NCI-H2227 treated with DMSO at 0.1 percent for 48 hours (cell line): ENCODE measurements around the gene UNC5A.
A peak's percentile ranks its signal among the peaks of the same experiment; 100 is the strongest.

Source experiments
- DNase-seq: peaks from one replicate; lab custom pipeline; 2025; lab: John Stamatoyannopoulos, UW

Gene UNC5A

DNA sequence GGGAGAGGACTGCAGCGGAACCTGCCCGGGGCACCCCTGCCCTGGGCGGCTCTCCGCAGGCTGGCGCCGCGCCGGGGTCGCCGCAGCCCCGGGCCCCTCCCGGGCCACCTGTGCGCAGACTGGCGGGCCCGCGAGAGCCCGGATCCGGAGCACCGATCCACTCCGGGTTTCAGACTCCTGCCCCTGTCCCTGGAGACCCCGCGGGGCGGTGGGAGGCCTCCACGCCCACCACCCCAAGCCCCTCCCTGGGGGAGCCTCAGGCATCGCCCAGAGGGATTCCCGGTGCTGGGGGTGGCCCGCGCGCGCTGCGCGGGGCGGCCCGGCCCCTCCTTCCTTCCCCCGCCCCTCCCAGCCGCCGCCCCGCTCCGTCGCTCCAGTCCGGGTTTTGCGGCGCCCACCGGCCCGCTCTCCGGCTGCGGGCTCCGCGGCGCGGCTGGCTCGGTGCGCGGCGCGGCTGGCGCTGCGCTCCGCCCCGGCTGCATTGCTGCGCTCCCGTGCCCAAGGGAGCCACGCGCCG lies at the start of gene UNC5A:
Gene UNC5A (plus strand): TSS at position 479 of the 517 bp plus-strand sequence. CDS start 192 bp downstream, outside the sequence.
- peak; percentile 51 for DNase-seq

DNA sequence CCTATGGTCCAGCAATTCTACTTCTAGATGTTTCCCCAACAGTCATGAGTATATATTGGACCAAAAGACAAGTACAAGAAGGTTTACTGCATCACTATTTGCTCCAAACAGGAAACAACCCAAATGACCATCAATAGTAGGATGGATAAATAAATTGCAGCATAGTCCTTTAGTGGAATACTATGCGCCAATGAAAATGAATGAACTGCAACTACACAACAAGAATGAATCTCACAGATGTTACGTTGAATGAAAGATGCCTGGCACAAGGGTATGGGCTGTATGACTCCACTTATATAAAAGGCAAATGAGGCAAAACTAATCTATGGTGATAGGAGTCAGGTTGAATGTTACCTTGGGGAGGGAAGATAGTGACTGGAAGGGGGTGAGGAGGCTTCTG lies 48.6 kb upstream of the UNC5A start:
- no peak for DNase-seq

DNA sequence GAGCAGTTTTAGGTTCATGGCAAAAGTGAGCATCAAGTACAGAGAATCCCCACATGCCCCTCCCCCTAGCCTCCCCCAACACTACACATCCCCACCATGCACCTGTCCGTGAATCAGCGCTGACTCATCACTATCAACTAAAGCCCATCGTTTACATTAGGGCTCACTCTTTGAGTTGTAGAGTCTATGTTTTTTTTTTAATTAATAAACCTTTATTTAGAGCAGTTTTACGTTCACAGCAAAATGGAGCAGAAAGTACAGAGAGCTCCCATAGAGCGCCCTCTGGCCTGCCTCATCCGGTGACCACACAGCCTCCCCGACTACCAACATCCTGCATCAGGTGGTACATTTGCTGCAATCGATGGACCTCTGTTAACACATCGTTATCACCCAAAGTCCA lies 47.9 kb upstream of the UNC5A start:
- no peak for DNase-seq

DNA sequence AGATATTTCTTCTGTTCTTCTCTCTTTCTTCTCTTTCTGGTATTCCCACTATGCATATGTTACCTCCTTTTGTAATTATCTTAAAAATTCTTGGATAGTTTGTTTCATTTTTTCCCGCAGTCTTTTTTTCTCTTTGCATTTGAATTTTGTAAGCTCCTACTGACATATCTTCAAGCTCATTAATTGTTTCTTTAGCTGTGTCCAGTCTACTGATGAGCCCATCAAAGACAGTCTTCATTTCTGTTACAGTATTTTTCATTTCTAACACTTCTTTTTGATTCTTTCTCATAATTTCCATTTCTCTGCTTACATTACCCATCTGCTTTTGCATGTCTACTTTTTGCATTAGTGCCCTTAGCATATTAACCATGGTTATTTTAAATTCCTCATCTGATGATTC lies 44.7 kb upstream of the UNC5A start:
- no peak for DNase-seq

DNA sequence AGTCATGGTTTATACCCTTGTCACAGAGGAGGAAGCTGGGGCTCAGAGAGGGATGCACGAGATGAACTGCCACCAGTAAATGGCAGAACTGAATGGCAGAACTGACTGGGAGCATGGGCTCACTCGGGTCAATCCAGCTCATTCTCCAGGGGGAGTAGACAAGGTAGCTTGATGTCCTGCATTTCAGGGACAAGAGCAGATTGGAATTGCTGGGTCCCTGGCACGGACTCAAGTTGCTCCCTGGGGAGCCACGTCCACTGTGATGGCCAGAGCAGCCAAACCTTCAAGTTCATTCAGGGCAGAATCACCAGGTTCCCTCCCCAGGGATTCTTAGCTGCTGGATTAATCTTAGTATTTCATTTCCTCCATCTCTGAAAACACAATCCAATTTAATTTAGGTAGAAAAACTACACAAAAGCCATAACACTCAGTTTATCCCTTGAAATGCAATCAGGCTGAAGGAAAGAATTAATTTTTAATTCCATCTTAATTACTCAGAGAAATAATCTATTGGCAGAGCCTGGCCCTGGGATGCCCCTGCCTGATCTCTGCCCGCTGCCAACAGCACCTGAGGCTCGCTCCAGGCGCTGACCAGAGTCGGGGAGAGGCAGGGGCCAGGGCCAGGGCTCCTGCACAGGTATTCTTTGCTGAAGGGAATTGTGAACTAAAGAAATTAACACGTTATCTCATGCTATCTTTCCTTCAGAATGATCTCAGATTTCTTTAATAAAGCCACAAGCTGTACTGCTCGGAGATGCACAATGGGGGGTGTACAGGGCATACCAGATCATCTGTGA lies 42.0 kb upstream of the UNC5A start:
- DNase-seq = no peak

DNA sequence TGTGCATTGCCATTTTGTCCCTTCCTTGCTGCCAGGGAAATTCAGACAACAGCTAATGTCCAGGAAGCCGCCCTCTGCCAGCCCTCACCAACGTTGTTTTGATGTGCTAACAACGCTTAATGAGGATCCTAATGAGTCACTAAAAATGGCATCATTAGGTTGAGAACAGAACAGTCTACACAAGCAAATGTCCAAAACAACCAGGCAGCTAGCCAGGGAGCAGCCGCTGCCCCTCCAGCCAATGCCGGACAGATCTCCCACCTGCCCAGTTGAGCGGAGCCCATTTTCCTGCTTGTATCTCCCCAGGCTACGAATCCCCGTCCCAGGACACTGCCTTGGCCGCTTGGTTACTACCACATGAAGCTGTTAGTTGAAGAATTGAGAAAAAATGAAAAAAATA lies 40.4 kb upstream of the UNC5A start:
- DNase-seq = no peak

DNA sequence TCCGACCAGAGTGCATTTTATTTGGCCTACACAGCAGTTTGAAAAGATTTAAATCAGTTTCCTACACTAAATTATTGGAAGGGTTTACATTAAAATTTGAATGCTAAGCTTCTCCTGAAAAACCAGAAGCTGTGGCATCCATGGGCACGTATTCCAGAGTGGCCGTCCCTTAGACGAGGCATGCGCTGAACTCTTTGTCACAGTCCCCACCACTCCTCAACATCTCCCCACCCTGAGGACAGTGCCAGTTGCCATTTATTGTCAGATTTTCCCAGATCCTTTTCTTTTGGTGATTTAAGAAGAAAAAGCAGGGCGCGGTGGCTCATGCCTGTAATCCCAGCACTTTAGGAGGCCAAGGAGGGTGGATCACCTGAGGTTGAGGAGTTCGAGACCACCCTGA lies 39.9 kb upstream of the UNC5A start:
- DNase-seq = no peak

DNA sequence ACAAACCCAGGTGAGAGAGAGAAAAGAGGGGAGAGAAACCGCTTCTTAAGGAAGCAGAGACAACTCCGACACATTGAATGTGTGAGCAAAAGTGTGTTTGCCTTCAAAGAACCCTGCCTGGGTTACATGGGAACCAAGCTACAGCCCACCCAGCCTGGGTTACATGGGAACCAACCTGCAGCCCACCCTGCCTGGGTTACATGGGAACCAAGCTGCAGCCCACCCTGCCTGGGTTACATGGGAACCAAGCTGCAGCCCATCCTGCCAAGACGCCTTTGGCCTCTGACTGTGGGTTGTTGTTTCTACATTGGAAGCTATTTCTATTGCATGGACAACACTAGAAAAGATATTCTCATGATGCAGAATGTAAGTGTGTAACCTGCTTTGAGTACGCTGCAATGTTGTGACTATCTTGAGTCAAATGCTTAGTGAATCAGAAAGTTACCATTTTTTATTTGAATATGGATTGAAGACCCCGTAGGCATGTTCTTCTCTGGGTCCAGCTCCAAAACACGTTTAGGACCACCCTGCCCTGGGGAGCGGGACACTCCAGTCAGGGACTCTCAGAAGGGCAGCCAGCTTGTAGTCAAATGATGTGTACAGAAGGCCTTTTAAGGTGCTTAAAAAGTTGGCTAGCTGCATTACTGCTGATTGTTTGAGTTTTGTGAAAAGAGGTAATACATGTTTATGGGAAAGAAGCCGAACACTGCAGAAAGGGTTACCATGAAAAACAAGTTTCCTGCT lies 39.1 kb upstream of the UNC5A start:
- no peak for DNase-seq

DNA sequence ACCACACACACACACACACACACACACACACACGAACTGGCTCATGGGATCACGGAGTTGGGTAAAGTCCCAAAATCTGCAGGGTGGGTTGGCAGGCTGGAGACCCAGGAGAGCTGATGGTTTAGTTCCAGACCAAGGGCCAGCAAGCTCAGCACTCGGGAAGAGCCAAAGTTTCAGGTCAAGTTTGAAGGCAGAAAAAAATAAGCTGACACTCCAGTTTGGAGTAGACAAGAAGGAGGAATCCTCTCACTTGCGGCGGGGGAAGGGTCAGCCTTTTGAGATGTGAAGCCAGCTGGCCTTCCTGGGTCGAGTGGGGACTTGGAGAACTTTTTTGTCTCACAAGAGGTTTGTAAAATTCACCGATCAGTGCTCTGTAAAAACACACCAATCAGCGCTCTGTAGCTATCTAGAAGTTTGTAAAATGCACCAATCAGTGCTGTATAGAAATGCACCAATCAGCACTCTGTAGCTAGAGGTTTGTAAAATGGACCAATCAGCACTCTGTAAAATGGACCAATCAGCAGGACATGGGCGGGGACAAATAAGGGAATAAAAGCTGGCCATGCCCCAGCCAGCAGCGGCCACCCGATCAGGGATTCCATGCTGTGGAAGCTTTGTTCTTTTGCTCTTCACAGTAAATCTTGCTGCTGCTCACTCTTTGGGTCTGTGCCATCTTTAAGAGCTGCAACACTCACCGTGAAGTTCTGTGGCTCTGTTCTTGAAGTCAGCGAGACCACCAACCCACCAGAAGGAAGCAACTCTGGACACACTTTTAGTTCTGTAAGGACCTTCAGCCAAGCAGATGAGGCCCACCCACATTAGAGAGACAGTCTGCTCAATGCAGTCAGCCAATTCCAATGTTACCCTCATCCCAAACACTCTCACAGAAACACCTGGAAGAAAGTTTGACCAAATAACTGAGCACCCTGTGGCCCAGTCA lies 37.8 kb upstream of the UNC5A start:
- no peak for DNase-seq

DNA sequence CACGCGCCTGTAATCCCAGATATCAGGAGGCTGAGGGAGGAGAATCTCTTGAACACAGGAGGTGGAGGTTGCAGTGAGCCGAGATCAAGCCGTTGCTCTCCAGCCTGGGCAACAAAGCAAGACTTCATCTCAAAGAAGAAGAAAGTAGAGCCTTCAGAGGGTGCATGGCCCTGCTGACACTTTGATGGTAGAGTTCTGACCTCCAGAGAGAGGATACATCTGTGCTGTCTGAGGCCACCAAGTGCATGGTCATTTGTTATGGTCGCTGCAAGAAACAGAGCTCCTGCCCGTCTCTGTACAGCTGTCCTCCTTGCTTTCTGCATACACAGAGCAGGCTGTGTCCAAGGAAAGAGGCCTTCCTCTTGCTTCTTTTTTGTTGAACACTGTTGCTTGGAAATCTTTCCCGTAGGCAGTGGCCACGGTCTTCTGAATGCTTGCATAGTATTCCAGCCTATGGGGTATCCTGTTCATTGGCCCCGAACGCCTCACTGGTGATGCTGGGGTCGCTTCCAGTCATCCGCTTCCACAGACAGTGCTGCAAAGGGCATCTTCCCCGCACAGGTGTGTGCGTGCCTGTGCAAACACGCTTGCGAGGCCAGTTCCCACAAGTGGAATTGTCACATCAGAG lies 36.8 kb upstream of the UNC5A start:
- DNase-seq = no peak

DNA sequence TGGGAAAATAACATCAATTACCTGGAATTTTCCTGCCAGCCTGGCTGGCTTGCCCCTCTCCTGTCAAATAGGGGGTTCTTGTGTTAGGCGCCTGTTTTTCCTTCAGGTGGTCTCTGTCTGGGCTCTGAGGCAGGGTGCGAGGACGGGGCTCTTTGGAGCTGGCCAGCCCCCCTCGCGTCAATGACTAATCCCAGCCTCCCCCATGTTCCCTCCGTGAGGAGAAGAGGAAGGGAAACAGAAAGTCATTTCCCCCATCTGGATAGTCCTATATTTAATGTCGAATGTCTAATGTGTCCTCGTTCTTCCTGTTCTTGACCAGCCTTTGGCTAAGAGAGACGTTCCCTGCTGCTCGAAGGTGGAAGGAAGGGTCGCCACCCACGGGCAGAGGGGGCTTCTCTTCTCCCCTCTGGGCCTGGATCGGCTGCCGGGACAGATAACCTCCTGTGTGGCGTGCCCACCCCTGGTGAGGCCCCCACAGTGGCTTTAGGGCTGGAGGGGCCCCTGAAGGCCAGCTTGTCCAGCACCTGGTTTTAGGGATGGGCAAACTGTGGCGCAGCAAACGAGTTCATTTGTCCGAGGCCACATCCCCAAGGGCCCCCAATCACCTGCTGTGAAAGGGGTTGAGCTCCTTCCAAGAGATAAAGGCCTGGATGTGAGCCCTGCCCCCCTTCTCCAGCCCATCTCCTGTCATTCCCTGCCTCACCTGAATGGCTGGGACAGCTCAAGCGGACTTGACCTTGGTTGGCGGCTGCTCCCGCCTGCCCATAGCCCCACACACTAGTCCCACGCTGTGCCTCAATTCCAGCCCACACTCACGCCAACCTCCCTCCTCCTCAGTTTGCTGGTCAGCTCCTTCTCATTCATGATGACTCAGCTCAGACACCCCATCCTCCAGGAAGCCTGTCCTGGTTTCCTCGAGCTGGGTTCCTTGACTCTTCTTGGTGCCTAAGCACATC lies 35.9 kb upstream of the UNC5A start:
- DNase-seq = peak; percentile 5

DNA sequence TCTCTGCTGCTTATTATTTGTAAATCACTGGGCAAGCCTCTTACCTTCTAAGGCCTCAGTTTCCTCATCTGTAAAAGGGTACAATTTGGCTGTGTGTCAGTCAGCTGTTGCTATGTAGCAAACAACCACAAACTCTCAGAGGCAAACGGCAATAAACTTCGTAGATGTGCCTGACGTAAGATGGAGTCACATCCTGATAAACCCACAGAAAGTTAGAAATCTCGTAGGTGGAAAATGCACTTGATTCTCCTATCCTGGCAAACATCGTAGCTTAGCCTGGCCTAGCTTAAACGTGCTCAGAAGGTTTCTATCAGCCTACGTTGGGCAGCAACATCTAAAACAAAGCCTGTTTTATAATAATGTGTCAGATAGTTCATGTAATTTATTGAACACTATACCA lies 35.0 kb upstream of the UNC5A start:
- no peak for DNase-seq

DNA sequence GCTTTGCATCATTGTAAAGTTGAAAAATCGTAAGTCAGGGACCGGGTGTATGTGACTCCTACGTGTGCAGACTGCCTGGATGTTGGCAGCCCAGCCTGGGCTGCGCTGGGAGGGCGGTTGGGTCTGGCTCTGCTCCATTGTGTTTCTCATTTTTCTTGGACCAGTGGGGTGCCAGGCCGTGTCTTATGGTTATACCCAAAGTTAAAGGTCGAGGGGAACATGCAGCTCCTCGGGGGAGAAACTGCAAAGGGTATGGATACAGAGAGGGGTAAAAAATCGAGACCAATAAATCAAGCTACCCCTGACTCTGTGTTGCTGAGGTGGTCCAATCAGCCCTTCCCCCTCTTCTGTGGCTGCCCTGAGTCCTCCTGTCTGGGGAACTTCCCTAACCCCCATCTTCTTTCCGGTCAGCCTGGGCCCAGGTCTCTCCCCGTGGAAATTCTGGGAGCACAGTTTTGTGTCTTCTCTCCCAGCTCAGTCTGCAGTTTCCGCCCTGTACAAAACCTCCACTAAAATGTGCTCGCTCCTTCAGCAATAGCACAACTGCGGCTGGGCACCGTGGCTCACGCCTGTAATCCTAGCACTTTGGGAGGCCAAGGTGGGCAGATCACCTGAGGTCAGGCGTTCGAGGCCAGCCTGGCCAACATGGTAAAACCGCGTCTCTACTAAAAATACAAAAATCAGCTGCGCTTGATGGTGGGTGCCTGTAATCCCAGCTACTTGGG lies 34.1 kb upstream of the UNC5A start:
- no peak for DNase-seq

DNA sequence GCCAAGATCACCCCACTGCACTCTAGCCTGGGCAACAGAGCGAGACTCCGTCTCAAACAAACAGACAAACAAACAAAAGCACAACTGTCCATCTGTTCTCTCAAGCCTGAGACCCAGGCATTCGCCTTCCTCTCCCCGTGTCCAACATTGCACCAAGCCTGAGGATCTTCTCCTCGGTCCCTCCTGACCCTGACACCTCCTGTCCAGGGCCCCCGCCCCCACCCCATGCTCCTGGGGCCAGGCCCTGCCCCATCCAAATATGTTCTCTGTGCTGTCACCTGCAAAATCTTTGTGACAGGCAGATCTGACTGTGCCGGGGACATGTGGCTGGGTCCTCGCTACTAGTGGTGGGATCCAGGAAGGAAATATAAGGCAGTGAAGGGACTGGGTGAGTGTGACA lies 33.4 kb upstream of the UNC5A start:
- no peak for DNase-seq

DNA sequence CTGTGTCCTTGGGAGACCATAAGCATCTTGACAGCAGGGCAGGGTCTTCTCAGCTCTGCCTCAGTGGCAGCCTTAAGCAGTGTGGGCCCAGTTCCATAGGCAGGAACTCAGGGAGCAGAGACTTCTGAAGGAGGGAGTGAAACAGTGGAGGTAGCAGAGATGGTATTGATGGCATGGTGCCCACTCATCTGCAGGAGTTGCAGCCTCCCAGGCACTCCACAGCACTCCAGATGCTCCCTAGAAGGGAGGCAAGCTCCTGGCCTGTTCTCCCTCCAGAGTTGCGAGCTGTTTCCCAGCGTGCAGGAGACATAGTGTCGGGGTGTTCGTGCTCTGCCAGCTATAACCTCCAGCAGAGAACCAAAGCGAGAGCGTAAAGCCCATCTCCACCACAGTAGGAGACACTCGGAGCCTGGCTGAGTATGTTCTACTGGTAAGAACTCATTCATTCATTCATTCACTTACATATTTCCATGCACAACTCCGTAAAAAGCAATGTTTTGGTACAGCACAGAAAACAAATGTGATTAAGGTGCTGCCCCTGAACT lies 31.4 kb upstream of the UNC5A start:
- no peak for DNase-seq

DNA sequence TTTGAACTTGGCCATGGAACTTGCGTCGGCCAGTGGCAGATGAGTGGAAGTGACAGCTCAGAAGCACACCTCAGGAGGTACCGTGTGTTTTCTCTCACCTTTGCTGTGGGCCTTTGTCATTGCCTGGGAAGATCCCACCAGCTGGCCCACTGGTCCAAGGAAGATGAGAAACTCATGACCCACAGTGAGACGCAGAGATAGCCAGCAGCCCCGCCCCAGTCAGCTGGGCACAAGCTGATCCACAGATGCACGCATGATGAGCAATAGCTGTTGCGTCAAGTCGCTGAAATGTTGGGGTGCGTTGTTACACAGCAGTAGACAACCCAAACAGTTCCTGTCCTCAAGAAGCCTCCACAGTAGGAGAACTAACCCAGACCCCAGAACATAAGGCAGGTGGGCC lies 30.8 kb upstream of the UNC5A start:
- no peak for DNase-seq

DNA sequence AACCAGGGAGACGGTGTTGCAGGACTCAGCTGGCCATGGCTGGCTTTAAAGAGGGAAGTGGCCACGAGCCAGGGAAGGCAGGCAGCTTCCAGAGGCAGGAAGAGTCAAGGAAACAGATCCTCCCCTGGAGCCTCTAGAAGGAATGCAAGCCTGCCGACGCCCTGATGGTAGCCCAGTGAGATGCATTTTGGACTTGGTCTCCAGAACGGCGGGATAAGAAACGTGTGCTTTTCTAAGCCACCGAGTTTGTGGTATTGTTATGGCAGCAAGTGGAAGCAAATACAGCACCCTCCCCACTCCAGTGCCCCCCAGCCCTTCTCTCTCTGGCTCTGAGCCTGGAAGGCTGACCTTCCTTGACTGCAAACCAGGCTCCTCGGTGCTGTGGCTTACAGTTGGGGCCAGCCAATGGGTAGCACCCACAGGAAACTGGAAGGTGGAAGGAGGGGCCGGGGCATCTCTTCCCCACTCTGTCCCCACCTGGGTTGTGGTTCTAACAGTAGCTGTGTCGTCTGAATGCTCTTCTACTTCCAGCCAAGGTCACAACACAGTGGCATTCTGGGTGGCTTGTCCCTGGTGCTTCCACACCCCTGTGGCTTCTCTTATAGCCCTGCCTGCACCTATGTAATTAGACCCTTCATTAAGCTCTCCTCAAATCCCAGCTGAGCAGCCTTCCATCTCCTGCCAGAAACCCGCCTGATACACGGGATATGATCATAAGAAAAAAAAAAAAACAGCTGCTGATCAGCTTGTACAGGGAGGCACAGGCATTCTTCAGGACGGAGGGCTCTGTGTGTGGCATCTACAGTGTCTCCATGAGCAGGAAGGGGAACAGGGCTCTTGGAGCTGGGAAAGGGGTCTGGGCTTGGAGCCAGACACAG lies 29.9 kb upstream of the UNC5A start:
- DNase-seq = peak; percentile 4

DNA sequence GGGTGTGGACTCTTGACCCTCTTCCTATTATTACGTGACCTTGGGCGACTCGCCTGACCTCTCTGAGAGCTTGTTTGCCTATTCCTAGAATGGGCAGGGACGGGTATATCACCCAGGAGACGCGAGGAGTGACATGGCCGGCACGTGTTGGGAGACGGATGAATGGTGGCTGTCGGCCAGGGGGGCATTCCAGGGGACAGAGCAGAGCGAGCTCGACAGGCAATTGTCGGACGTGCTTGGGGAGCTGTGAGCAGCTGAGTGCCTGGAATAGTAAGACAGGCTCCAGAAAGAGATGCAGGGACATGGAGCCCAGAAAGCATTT lies 29.3 kb upstream of the UNC5A start:
- no peak for DNase-seq
